Mucosa of gallbladder (tissue), 1 donor: ENCODE data around the gene CNTNAP2. TPM values are rescaled to one million over a fixed set of nuclear protein-coding genes. Genes with fewer than 3 reads are reported as not detected.

Experiments used
- DNase-seq: peaks from one replicate; pipeline ENCODE4 v3.0.0-alpha.2; 2020; ENCODE audit warnings: low spot score
- total RNA-seq: library from RNA; stranded (reverse); gene quantifications from one replicate; pipeline ENCODE4 v1.2.1, GENCODE V29; 2021
- donor health status: DM: no; HTN: no; CAD: no.

CNTNAP2 gene
- total RNA-seq, 1 donor from 2014 or later, result 1.6 TPM

DNA sequence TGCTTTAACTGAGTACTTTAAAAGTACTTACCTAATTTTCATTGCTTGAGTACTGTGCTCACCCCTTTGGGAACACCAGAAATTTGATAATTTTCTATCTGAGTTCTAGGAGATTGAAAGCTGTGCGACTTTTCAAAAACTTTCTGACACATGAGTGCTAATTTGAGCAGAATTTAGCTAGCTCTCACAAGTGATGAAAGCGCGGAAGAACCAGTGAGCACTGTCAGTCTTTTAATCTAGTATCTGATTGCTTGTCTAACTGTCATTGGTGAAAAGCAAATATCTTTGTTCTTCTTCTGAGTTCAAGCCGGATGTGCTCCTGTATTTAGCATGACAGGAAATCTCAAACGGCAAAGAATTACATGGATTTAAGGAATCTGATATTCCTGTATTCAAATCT is 899.4 kb downstream of the CNTNAP2 start:
- no peak for DNase-seq

DNA sequence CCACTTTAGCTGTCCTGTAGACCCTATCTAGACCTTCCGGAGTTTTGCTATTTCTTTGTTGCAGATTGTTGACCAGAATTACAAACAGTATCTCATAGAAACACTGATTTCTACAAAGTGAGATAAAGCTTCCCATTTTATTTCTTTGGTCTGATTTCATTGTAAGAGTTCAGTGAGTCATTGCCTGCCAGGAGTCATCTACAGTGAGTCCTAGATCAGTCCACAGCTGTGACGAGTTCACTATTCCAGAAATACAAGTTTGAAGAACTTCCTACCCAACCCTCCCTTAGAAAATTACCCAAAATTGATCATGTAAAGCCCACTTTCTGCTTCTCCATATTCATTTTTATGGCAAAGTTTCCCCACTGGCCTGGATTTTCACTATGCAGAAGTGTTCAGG is 905.5 kb downstream of the CNTNAP2 start:
- no peak for DNase-seq

DNA sequence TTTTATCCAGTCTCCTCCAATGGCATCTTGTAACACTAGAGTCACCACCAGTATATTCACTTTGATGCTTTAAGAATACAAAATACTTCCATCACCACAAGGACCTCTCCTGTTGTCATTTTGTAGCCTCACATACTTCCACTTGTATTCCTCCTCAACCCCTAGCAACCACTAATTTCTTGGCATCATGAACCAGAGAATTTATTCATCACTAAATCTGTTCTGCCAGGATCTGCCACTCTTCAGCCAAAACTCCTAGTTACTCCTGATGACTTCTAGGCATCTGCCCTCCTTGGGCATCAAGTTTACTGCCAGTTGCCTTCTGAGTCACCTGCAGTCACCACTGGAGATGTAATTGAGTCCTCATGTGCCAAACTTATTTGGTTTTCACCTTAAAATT is 906.8 kb downstream of the CNTNAP2 start:
- no peak for DNase-seq

DNA sequence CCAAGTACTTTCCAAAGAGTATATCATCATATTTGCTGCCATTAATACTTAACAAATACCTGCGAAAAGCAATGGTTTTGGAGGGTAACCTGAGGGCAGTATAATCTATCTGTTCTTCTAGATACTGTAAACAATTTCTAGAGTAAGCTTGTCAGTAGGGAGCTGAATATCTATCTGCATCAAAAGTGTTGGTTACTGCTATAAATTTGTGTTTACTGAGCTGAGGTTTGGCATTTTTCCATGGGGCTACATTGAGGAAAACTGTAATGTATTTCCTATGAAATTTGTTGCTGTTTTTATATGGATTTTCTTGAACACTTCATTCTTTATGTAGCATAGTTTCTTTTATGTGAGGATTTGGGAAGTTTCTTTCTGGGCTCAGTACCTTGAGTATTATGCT is 913.4 kb downstream of the CNTNAP2 start:
- no peak for DNase-seq

DNA sequence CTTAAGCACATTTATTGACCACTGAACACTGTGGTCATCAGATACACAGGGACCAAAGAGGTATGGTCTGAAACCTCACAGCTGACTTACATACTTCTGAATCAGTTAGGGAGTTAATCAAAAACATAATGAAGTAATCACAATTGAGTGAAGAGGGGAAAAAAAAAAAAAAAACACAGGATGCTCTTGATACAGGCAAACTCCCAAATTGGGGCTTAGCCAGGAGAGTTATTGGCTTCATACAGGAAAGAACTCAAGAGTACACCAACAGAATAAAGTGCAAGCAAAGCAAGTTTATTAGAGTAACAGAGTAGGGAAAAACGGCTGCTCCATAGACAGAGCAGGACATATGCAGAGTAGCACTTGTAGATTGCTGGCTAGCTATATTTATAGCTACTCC is 917.0 kb downstream of the CNTNAP2 start:
- DNase-seq, result no peak

DNA sequence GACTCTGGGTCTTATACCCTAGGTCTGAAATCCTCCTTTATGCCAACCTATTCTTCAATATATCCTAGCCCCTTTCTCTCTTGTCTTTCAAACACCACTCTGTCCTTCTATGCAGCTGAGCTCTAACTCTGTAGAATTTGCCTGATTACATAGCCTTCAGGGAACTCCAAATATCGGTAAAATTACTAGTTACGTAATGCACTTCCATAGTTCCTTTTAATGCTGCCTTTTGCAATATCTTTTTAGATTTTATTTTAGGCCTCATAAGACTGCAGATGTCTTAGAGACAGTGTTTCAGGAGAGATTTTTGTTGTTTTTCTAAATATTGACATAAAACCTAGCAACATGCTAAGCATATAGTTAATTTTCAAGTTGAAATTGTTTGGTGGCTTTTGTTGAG is 924.8 kb downstream of the CNTNAP2 start:
- no peak for DNase-seq

DNA sequence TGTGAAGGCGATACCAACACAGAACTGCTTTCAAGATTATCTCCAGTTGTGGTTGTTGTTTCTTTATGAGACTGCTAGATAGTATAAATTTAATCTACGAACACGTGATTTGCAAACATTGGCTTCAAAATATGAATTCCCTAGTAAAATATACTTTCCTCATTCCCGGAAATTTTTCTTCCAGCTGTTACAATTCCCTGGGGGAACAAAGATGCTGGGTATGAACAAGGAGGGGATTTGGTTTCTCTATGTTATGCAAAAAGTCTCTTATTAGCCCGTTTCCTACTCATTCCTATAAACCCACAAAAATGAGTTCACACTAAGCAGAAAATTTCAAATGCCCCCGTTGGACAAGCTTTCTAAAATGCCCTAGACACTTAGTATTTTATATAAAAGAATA is 928.3 kb downstream of the CNTNAP2 start:
- no peak for DNase-seq

DNA sequence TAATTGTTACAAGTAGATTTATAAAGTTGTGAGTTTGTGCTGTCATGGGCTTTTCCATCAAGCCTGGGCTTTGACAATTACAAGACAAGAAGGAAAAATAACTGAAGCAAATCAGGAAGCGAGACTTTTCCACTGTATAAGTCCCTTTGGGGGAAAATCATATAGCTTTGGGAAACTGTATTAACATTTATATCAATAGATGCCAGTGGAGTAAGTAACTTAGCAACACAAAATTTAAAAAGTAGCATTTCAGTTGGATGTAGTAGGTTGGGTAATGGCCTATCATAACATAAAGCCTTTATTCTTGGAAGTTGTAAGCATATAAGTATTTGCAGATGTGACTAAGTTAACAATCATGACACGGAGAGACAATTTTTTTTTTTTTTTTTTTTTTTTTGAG is 931.1 kb downstream of the CNTNAP2 start:
- no peak for DNase-seq

DNA sequence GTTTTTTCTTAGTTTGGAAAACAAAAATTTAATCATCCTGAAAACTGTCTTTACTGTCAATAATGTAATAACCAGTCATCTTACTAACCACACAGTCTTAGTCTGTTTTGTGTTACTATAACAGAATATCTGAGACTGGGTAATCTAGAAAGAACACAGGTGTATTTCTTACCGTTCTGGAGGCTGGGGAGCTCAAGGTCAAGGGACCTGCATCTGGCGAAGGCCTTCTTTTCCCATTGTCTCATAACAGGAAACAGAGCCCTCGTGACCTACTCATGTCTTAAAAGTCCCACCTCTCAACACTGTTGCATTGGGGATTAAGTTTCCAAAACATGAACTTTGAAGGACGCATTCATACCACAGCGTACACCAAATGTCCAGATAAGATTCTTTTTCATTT is 932.3 kb downstream of the CNTNAP2 start:
- no peak for DNase-seq

DNA sequence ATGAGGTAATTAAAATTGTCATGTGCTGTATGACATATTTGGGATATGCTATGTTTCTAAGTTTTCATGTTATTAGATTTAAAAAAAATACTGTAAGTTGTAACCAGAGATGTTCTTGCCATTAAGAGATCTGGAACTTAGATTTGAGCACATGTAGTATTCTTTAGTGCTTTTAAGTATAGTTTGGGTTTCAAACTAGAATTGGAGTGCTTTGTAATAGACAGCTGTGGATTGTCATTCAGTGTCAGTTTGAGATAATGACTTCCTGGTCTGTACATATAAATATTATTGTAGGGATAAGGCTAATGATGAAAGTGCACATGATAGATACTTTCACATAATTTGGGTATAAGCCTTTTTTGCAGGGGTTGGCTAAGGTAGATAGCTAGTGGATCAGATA is 936.2 kb downstream of the CNTNAP2 start:
- DNase-seq, result no peak

DNA sequence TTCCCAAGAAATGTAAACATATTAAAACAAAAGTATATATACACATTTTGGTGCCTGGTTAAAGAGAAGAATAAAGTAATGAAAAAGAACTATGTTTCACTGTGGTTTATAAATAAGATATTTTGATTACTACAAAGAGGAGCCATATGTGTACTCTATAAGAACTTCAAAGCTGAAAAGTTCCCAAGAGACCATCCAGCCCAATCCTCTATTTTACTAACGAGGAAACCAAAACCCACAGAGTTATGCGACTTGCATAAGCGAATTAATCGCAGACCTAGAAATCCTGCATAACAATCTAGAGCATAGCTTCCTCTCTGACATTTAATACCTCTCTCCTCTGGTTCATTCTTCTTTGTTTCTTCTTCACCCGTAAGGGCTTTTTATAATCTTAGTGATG is 937.1 kb downstream of the CNTNAP2 start:
- no peak for DNase-seq

DNA sequence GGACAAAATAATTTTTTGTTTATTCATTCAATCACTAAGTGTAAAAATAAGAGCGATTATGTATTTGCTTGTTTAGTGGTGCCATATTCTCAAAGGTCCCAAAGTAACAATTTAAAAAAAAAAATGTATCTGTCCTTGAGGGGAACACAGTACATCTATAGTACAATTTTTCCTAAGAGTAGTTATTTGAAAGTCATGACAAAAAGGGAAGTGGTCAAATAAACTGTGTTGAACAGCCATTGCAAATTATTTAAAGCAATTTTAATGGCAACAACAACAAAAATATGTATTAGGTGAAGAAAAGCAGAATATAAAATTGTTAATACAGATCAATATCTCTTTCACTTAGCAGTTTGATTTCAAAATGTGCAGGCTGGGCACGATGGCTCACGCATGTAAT is 943.5 kb downstream of the CNTNAP2 start:
- no peak for DNase-seq

DNA sequence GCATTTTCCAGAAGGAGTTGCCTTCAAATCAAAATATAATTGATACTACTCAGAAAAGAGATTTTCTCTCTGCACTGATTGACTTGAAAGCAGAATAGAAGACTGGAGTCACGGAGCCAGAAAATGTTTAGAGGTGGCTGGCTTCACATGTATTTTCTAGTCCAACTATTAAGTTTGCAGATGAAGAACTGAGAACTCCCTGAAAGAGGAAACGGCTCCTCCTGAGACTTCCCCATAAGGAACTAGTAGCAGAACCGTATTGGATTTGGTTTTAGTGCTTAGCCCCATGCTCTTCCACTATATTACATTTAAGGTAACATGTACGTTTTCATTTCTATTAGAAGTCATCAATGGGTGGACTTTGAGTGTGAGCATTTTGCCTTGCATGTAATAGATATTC is 946.3 kb downstream of the CNTNAP2 start:
- DNase-seq, result no peak

DNA sequence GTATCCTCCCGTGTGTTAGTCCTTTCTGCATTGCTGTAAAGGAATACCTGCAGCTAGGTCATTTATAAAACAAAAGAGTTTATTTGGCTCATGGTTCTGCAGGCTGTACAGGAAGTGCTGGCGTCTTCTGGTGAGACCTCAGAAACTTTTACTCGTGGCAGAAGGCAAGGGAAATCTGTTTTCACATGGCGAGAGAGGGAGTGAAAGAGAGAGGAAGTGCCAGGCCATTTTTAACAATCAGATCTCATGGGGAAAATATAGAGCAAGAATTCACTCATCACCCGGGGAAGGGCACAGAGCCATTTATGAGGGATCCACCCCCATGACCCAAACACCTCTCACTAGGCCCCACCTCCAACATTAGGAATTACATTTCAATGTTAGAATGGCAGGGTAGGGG is 952.2 kb downstream of the CNTNAP2 start:
- no peak for DNase-seq

DNA sequence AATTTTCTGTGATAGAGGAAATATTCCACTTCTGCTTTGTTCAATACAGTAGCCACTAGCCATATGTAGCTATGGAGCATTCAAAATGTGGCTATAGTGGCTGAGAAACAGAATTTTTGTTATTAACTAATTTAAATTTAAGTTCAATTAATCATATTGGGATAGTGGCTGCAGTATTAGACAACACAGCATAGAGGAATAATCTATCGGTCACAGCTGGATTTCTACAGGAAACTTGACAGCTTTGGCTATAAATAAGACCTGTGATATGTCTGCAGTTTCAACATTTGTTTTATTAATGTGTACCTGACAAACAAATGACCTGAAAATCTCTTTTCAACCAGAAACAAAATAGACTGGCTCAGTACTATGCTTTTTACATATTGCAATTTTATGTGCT is 953.2 kb downstream of the CNTNAP2 start:
- DNase-seq, result no peak

DNA sequence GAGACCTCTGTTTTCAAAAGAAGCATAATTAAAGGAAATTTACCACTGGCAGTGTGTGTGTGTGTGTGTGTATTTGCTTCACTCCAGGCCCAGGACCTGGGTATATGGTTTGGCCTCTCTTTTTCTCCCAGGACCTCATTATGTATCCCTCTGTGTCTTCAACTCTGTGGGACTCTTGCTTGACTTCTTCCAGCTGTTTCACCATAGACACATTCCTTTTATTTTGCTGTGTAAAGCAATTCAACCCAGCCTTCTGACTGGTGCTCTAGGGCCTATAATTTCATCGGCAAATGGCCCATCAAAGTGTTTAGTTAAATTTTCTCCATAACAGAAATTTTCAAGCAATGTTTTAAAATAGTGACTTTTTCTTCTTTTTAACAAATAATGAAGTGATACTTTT is 954.3 kb downstream of the CNTNAP2 start:
- no peak for DNase-seq

DNA sequence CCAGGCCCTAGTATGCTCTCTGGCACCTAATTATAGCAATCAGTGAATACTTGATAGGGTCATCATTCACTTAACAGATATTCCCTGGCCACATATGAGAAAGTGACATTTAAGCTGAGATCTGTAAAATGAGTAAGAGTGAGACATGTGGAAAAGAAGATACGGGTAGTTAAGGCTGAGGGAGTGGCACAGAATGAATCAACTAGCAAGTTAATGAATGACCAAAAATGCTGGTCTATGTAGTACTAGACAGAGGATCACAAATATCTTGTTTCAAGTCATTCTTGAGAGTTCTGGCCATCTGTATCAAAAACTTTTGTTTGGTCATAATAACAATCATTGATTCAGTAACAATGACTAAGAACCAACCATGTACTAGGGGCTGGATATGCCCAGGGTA is 954.9 kb downstream of the CNTNAP2 start:
- no peak for DNase-seq

DNA sequence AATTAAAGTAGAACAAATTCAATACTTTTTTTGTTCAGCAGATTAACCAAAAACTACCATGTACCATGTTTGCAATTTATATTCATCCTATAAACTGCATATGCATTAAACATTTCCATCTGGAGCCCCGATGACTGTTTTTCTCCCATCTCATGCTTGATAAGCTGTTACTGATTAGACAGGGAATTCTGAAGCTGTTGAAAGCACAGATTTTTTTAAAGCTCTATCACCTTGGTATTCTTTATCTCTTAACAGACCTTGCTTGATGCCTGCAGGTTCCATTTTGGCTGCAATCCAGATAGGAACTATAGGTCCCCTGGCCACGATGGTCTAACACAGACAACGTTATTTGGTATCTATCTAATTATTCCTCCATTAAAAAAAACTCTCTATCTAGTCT is 961.7 kb downstream of the CNTNAP2 start:
- DNase-seq, result no peak

DNA sequence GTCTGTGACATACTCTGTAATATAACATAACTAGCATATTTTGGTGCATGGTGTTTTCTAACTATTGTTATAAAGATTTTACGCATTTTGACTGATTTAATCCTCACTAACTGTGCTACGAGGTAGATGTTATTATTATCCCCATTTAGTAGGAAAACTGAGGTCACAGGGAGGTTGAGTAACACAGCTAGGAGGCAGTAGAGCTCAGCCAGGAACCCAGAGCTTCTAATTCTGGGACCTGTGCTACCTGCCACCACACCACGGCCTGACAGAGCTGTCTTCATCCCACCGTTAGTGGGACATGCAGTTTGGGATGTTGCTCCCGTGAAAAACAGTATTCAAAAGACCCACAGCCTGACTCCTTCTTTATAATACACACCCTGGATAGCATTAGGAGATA is 962.5 kb downstream of the CNTNAP2 start:
- no peak for DNase-seq

DNA sequence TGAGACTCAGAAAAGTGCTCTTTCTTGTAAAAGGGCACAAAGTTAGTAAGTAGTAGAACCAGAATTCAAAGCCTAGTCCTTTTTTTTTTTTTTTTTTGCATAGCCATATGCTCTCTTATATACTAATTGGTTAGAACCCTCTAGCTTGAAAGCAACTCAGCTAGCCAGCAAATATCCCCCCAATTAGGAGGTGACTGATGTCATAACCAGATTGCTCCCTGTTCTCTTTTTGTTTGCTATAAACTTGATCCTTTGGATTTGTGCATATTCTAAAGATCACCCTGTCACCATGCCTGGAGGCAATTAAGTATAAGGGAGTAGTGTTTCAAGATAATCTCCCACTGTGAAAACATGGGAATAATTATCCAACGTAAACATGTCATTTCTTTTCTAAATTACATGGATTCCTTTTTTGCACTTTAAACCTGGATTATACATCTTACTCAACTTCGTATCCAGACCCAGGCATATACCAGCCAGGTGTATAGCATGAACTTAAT is 963.4 kb downstream of the CNTNAP2 start:
- no peak for DNase-seq

DNA sequence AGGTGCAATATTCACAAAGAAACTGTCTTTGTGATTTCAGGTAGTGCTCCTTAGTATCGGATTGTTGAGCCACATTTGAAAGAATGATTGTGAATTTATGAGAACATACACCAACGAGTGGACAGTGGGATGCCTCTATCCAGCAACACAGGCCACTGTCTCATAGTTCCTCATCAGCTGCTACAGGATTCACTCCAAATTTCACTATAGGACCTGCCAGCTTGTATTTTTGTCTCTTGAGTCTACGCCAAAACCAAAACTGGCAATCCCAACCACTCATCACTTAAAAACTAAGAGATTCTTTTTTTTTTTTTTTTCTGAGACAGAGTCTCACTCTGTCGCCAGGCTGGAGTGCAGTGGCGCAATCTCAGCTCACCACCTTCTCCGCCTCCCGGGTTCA is 964.5 kb downstream of the CNTNAP2 start:
- DNase-seq, result no peak

DNA sequence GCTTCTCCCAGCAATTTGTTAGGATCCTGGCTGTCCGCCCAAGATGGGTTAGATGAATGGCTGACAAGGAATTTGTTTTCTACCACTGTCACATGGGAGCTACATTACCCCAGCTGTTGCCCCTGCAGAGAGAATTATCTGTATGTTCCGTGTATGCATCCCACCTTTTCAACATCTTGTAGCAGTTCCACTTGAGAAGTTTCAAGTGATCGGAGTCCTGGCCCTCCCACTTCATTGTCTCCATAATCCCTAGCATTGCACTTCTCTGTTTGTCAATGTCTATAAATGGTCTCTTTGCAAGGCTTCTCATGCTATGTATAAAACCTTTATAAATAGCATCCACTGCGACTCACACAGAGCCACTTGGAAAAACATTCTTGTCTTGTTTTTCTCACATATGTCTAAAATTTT is 972.5 kb downstream of the CNTNAP2 start:
- DNase-seq, result no peak

DNA sequence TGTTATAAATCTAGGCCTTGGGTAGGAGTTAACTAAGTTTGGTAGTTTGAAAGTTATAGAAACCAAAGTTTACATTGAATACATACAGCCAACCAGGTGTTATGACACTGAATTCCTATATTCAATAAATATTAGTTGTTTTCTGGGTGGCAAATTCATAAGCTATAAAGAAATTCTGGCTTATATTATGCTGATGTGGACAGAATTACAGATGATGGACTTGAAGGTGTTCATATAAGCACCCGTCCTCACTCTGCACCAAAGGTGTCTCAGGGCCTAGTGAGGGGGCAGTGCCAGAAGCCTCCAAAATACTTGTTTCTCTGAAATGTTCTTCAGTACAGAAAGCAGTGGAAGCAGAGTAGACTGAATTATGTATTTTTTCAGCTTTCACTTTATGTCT is 973.0 kb downstream of the CNTNAP2 start:
- DNase-seq, result no peak

DNA sequence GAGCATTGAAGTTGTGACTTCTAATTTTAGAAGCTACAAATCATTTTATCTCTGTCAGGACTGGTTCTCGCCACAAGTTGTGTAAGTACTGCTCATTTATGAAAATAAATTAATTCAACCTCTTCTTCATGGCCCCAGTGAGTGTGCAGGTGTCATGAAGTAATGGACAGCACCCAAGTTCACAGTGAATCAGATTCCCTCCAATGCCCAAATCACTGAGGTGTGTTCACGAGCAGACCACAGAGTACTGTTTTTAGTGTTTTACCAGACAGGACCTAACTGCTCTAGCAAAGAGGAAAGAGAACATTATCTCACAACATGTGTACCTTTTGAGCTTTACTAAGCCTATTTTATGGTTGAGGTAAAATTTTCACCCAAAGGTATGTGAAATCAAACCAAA is 980.0 kb downstream of the CNTNAP2 start:
- DNase-seq, result no peak

DNA sequence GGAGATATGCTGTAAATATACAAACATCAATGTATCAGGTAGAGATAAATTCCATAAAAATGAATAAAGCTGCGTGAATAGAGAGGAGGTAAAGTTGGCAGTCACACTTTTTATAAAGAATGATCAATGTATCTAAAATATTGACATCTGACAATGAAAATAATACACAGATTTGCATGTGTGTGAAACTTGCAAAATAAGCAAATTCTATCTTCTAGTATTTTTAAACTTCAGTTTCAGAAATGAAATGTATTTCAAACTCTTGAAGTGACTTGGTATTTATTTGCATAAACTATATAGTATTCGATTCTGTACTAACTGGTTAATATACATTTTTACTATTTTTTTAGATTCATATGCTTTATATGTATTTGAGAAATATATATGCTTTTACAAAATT is 986.6 kb downstream of the CNTNAP2 start:
- no peak for DNase-seq
